HepG2 (cell line): ENCODE measurements around the gene DUS1L. TPM values are rescaled to one million over a fixed set of nuclear protein-coding genes. Genes with fewer than 3 reads are reported as not detected.
A peak's percentile ranks its signal among the peaks of the same experiment; 100 is the strongest.

ENCODE experiments used
- ATAC-seq: fragments of 200-7000 bp; cut with Tn5 transposase; 3 replicates; pipeline ENCODE4 v1.9.1; 2020; ENCODE audit warnings: mild to moderate bottlenecking, moderate library complexity
- BruUV-seq: library from RNA; stranded (reverse); fragments of 400-500 nt; replicated peaks from 2 replicates; lab custom pipeline; 2021; lab: Mats Ljungman, UMichigan
- CTCF ChIA-PET: fragments of 300-600 bp; formaldehyde crosslinking; extraction: SDS; loops from one replicate; lab custom pipeline; 2021; ENCODE audit warnings: low total read pairs, inconsistent platforms, low intra/inter-chr PET ratio; lab: Yijun Ruan, JAX
- POLR2A ChIA-PET: fragments of 350-600 bp; sonication (Branson Sonifier 250); formaldehyde crosslinking; loops from one replicate; lab custom pipeline; 2020; ENCODE audit warnings: antibody characterized with exemption, inconsistent platforms; lab: Yijun Ruan, JAX
- DNase-seq: peaks from one replicate; pipeline ENCODE4 v3.0.0-alpha.2; 2015; ENCODE audit warnings: low spot score
- FAIRE-seq: peaks from 3 replicates; lab custom pipeline; 2011; peaks lifted over from hg19 to GRCh38; lab: Jason Lieb, UNC
- H2AFZ ChIP-seq: one replicate; pipeline ENCODE4 v1.6.1; 2011; ENCODE audit warnings: low read length, inconsistent platforms
- H3K27ac ChIP-seq: fragments of 300-600 bp; 3 replicates; pipeline ENCODE4 v1.8.0; 2011; ENCODE audit warnings: mixed run types, mild to moderate bottlenecking, mixed read lengths, low read length, inconsistent platforms; ENCODE audit not compliant: insufficient read depth; ENCODE audit errors: extremely low read length
- H3K27me3 ChIP-seq, 2 experiments: fragments of 200-600 bp in 1 of 2; 2 replicates in 1 of 2; 3 replicates in 1 of 2; pipeline versions ENCODE4 v1.6.0 to v1.8.0; 2011; ENCODE audit warnings: low read length in 2 of 2, mild to moderate bottlenecking in 2 of 2, moderate library complexity in 2 of 2, inconsistent platforms in 1 of 2; ENCODE audit not compliant: insufficient read depth in 2 of 2, control insufficient read depth in 1 of 2
- H3K36me3 ChIP-seq, 2 experiments: fragments of 200-600 bp in 1 of 2; replicated peaks in 1 of 2; 2 replicates in 1 of 2; 3 replicates in 1 of 2; pipeline versions ENCODE4 v1.5.1 to v1.8.0; 2011; ENCODE audit warnings: low read length in 2 of 2, inconsistent platforms in 1 of 2; ENCODE audit not compliant: insufficient read depth in 2 of 2, control insufficient read depth in 1 of 2
- H3K4me1 ChIP-seq: 2 replicates; pipeline ENCODE4 v1.5.1; 2012; ENCODE audit warnings: low read length, inconsistent platforms; ENCODE audit not compliant: insufficient read depth
- H3K4me2 ChIP-seq: 2 replicates; pipeline ENCODE4 v1.6.0; 2011; ENCODE audit warnings: low read depth, low read length, inconsistent platforms
- H3K4me3 ChIP-seq, 3 experiments: fragments of 200-600 bp in 1 of 3; sonication (generic), shearing (Covaris generic) in 1 of 3; replicated peaks in 1 of 3; 2 replicates each; pipeline ENCODE4 v1.5.1; 2011 to 2016; ENCODE audit warnings: low read length in 3 of 3, inconsistent platforms in 2 of 3, low read depth in 2 of 3, mild to moderate bottlenecking in 2 of 3, control low read depth in 1 of 3, mixed read lengths in 1 of 3; ENCODE audit not compliant: insufficient read depth in 1 of 3
- H3K79me2 ChIP-seq: one replicate; pipeline ENCODE4 v1.6.1; 2011; ENCODE audit warnings: low read length, inconsistent platforms; ENCODE audit not compliant: insufficient read depth
- H3K9ac ChIP-seq: 2 replicates; pipeline ENCODE4 v1.6.0; 2011; ENCODE audit warnings: mild to moderate bottlenecking, low read depth, low read length, inconsistent platforms; ENCODE audit not compliant: insufficient read depth
- H3K9me3 ChIP-seq: 2 replicates; pipeline ENCODE4 v1.5.1; 2012; ENCODE audit warnings: mild to moderate bottlenecking, low read length
- H4K20me1 ChIP-seq: 2 replicates; pipeline ENCODE4 v1.6.0; 2011; ENCODE audit warnings: inconsistent platforms, mild to moderate bottlenecking, low read length, moderate library complexity; ENCODE audit not compliant: insufficient read depth
- AGO2 ChIP-seq: fragments of 200-400 bp; formaldehyde crosslinking; optimal IDR thresholded peaks from 2 replicates; pipeline ENCODE3; 2017; ENCODE audit warnings: mild to moderate bottlenecking, low read depth, low read length, moderate library complexity
- NCOA5 ChIP-seq: sonication (generic); formaldehyde crosslinking; IDR thresholded peaks from 2 replicates; pipeline ENCODE4 v1.4.0; 2020; ENCODE audit warnings: missing genetic modification reagents
- NR2C2 ChIP-seq: sonication (generic); formaldehyde crosslinking; IDR thresholded peaks from 2 replicates; pipeline ENCODE4 v1.4.0; 2020; ENCODE audit warnings: missing genetic modification reagents, mild to moderate bottlenecking, moderate library complexity, borderline replicate concordance
- PCBP1 ChIP-seq: fragments of 200-400 bp; formaldehyde crosslinking; IDR thresholded peaks from 2 replicates; pipeline ENCODE4 v1.6.1; 2017; ENCODE audit warnings: mild to moderate bottlenecking, low read depth, low read length, borderline replicate concordance
- PHF21A ChIP-seq: sonication (generic); formaldehyde crosslinking; IDR thresholded peaks from 2 replicates; pipeline ENCODE4 v1.5.0; 2020; ENCODE audit warnings: mild to moderate bottlenecking, missing genetic modification reagents
- RBFOX2 ChIP-seq: fragments of 200-400 bp; formaldehyde crosslinking; IDR thresholded peaks from 2 replicates; pipeline ENCODE4 v1.6.1; 2017; ENCODE audit warnings: low read depth, mild to moderate bottlenecking, low read length
- ZBTB7A ChIP-seq: sonication (generic); formaldehyde crosslinking; IDR thresholded peaks from 2 replicates; pipeline ENCODE4 v1.8.0; 2022; ENCODE audit warnings: mild to moderate bottlenecking, missing genetic modification reagents
- WGBS: methylation state at CpG from one replicate; pipeline ENCODE4 v1.1.6; 2017; ENCODE audit warnings: low lambda C conversion rate; 5-methylcytosine and 5-hydroxymethylcytosine counted together
- in situ Hi-C: cut with HindIII; loops from 2 replicates; pipeline ENCODE4 v1.10.0; 2017; ENCODE audit warnings: low pct_unique_long_range_greater_than_20kb; ENCODE audit not compliant: extremely low pct_ligation_motif_present
- intact Hi-C: fragments of 100-400 bp; cut with micrococcal nuclease; formaldehyde crosslinking; loops from one replicate; pipeline ENCODE4 v1.10.0; 2022; ENCODE audit not compliant: unreplicated experiment
- polyA plus RNA-seq, 8 experiments: library from polyadenylated mRNA; depleted of rRNA in 3 of 8; stranded (reverse) in 7 of 8; unstranded in 1 of 8; fragments of >200 nt; fragmentation: Illumina TruSeq in 4 of 8; extraction: Trizol in 4 of 8; gene quantifications; 2 replicates each; pipeline versions ENCODE4 v1.2.1 to v1.2.3, GENCODE V29; 2011 to 2016; ENCODE audit warnings: low read depth in 4 of 8, missing spikeins in 1 of 8, mixed read lengths in 1 of 8; ENCODE audit not compliant: insufficient read depth in 1 of 8
- total RNA-seq, 5 experiments: library from RNA; depleted of rRNA; stranded (reverse); fragments of >200 nt; fragmentation: Illumina TruSeq; extraction: Trizol; gene quantifications; 2 replicates each; pipeline ENCODE4 v1.2.3, GENCODE V29; 2016; ENCODE audit warnings: low read depth in 1 of 5

DUS1L gene
- total and polyA plus RNA-seq, 2 of the 13 experiments (the other 11 are each of a cell fraction or from before 2014, with no cell fraction given): 81.0 to 109 TPM

DNA sequence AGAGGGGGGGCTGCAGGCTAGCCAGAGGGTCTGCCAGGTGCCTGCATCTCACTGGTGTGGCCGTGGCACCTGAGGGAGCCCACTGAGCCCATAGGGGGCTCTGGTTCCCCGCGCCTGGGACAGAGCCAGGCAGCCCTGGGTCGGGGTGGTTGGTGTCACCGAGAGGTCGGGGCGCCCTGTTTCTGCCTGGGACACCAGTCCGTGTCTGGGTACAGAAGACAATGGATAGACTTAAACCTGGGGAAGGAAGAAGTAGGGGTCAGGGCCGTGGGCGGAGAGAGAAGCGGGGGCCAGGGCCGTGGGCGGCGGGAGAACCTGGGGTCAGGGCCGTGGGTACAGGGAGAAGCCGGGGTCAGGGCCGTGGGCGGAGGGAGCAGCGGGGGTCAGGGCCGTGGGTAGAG is 17.0 kb downstream of the DUS1L start:
- H3K4me1 ChIP-seq: peaks cover 40% of the 10 kb centered on the region
- WGBS: 90% methylated on average over 20 of the region's 20 CpGs
- no peaks in the 10 kb centered on the region; a peak in 2 of 5 replicates for H3K27me3 ChIP-seq
- H3K9ac ChIP-seq: no peak overlapping the region
- H3K79me2 ChIP-seq: peaks cover 35% of the 10 kb centered on the region
- no peak for ATAC-seq
- in situ Hi-C loops (no loop called here), intact Hi-C loops (no loop called here)
- no TSS peak for BruUV-seq
- TF ChIP-seq RBFOX2 (peak; percentile 65; the same call in 1 of the 2 replicates), AGO2 (peak; percentile 10), ZBTB7A (CRISPR knock-in tag) (no peak), NR2C2 (CRISPR knock-in tag) (0 out of 2 replicates have a peak, but pooled peaks have one; percentile 27)
- H3K36me3 ChIP-seq: peaks cover 8 to 29% of the 10 kb centered on the region in 2 experiments; a peak in 4 of 5 replicates
- H3K4me3 ChIP-seq: no peak overlapping the region
- H3K9me3 ChIP-seq: no peaks in the 10 kb centered on the region
- no peaks in the 10 kb centered on the region; the same call in 1 of the 2 replicates for H4K20me1 ChIP-seq
- no peak overlapping the region for H3K4me2 ChIP-seq
- no peak for DNase-seq
- H2AFZ ChIP-seq: no peak overlapping the region
- FAIRE-seq: no peak
- no peak overlapping the region for H3K27ac ChIP-seq
- ChIA-PET CTCF (no interaction called here), POLR2A (no interaction called here)

- no peaks in the 10 kb centered on the region; the same call in 1 of the 2 replicates for H4K20me1 ChIP-seq
- TF ChIP-seq PHF21A (no peak), AGO2 (peak; percentile 64), NCOA5 (CRISPR knock-in tag) (no peak), PCBP1 (0 out of 2 replicates have a peak, but pooled peaks have one; percentile 44)
- TF ChIP-seq, all 625 proteins: peak for 2
- Histone ChIP-seq H3K36me3 (peaks cover 8 to 29% of the 10 kb centered on the region in 2 experiments; a peak in 4 of 5 replicates), H3K9ac (no peak overlapping the region), H3K4me3 (no peak overlapping the region), H3K79me2 (peaks cover 30% of the 10 kb centered on the region), H3K27ac (no peak overlapping the region), H2AFZ (no peak overlapping the region), H3K9me3 (no peaks in the 10 kb centered on the region), H3K4me2 (no peak overlapping the region), H3K27me3 (no peaks in the 10 kb centered on the region; a peak in 2 of 5 replicates), H3K4me1 (peaks cover 40% of the 10 kb centered on the region)
- 91% methylated on average over 14 of the region's 25 CpGs for WGBS
- ChIA-PET CTCF (no interaction called here), POLR2A (no interaction called here)
- FAIRE-seq: no peak
- ATAC-seq: no peak
- intact Hi-C loops: no loop called here
- DNase-seq: no peak
- no TSS peak for BruUV-seq
- in situ Hi-C loops: no loop called here
Measured at GRCh38 chr17:82047914-82048570, 17.6 kb downstream of the DUS1L start.
